Duodenal mucosa (tissue), 2 donors: ENCODE measurements around the gene ACAP3.

ENCODE experiments used
- H3K27ac ChIP-seq: one replicate; pipeline ENCODE4 v1.7.0; 2013; ENCODE audit warnings: low read depth, low read length
- H3K27me3 ChIP-seq, 2 donors: one replicate each; pipeline ENCODE4 v1.7.0; 2013; ENCODE audit warnings: low read length in 2 of 2, control low read depth in 1 of 2; ENCODE audit not compliant: insufficient read depth in 2 of 2, control insufficient read depth in 1 of 2
- H3K36me3 ChIP-seq, 2 donors: one replicate each; pipeline ENCODE4 v1.7.0; 2013; ENCODE audit warnings: low read length in 2 of 2, control low read depth in 1 of 2; ENCODE audit not compliant: insufficient read depth in 2 of 2, control insufficient read depth in 1 of 2
- H3K4me1 ChIP-seq, 2 donors: one replicate each; pipeline ENCODE4 v1.7.0; 2013; ENCODE audit warnings: low read length in 2 of 2, control low read depth in 1 of 2; ENCODE audit not compliant: insufficient read depth in 2 of 2, control insufficient read depth in 1 of 2
- H3K4me3 ChIP-seq, 2 donors: one replicate each; pipeline ENCODE4 v1.7.0; 2013; ENCODE audit warnings: low read length in 2 of 2, low read depth in 1 of 2
- H3K9ac ChIP-seq, 2 donors: one replicate each; pipeline ENCODE4 v1.7.0; 2013; ENCODE audit warnings: low read length in 2 of 2, low read depth in 1 of 2
- H3K9me3 ChIP-seq, 2 donors: one replicate each; pipeline ENCODE4 v1.7.0; 2013; ENCODE audit warnings: low read length in 2 of 2, control low read depth in 1 of 2; ENCODE audit not compliant: control insufficient read depth in 1 of 2

Gene ACAP3

GRCh38 chr1:1292851-1293250, 14.9 kb downstream of the ACAP3 start:
- Histone ChIP-seq H3K9ac (no peak overlapping the region), H3K36me3 (peaks cover 0 to 8% of the 10 kb centered on the region in 2 donors), H3K9me3 (no peaks in the 10 kb centered on the region), H3K4me1 (peaks cover 12% of the 10 kb centered on the region in 2 donors), H3K27ac (no peak overlapping the region), H3K27me3 (no peaks in the 10 kb centered on the region), H3K4me3 (no peak overlapping the region)

- Histone ChIP-seq H3K9ac (no peak overlapping the region), H3K36me3 (peaks cover 0 to 8% of the 10 kb centered on the region in 2 donors), H3K9me3 (no peaks in the 10 kb centered on the region), H3K4me3 (no peak overlapping the region), H3K27me3 (peaks cover 0 to 3% of the 10 kb centered on the region in 2 donors), H3K27ac (no peak overlapping the region), H3K4me1 (peaks cover 12% of the 10 kb centered on the region in 2 donors)
Measured at GRCh38 chr1:1292442-1292779, 15.3 kb downstream of the ACAP3 start.

GRCh38 chr1:1291548-1292441, 15.9 kb downstream of the ACAP3 start:
- no peaks in the 10 kb centered on the region for H3K9me3 ChIP-seq
- H3K27ac ChIP-seq, result no peak overlapping the region
- H3K4me3 ChIP-seq, result no peak overlapping the region
- H3K36me3 ChIP-seq, result peaks cover 0 to 7% of the 10 kb centered on the region in 2 donors
- H3K4me1 ChIP-seq, result peaks cover 12% of the 10 kb centered on the region in 2 donors
- H3K9ac ChIP-seq, result no peak overlapping the region
- H3K27me3 ChIP-seq, result peaks cover 0 to 9% of the 10 kb centered on the region in 2 donors

GRCh38 chr1:1291023-1291528, 16.7 kb downstream of the ACAP3 start:
- no peaks in the 10 kb centered on the region for H3K9me3 ChIP-seq
- H3K4me3 ChIP-seq, result no peak overlapping the region
- peaks cover 0 to 16% of the 10 kb centered on the region in 2 donors for H3K27me3 ChIP-seq
- no peak overlapping the region for H3K27ac ChIP-seq
- H3K9ac ChIP-seq, result no peak overlapping the region
- peaks cover 12% of the 10 kb centered on the region in 2 donors for H3K4me1 ChIP-seq
- peaks cover 0 to 6% of the 10 kb centered on the region in 2 donors for H3K36me3 ChIP-seq

GRCh38 chr1:1290238-1290731, 17.4 kb downstream of the ACAP3 start:
- Histone ChIP-seq H3K27ac (no peak overlapping the region), H3K4me1 (peaks cover 15 to 17% of the 10 kb centered on the region in 2 donors), H3K9ac (no peak overlapping the region), H3K27me3 (peaks cover 0 to 23% of the 10 kb centered on the region in 2 donors), H3K9me3 (no peaks in the 10 kb centered on the region), H3K4me3 (no peak overlapping the region), H3K36me3 (peaks cover 0 to 3% of the 10 kb centered on the region in 2 donors)

- Histone ChIP-seq H3K36me3 (no peaks in the 10 kb centered on the region), H3K4me1 (peaks cover 19% of the 10 kb centered on the region in 2 donors), H3K27me3 (peaks cover 0 to 26% of the 10 kb centered on the region in 2 donors), H3K9me3 (no peaks in the 10 kb centered on the region), H3K9ac (no peak overlapping the region), H3K4me3 (no peak overlapping the region), H3K27ac (no peak overlapping the region)
Measured at GRCh38 chr1:1287288-1288110, 20.2 kb downstream of the ACAP3 start.

GRCh38 chr1:1286313-1287261, 21.1 kb downstream of the ACAP3 start:
- Histone ChIP-seq H3K9ac (no peak overlapping the region), H3K4me1 (peaks cover 23 to 25% of the 10 kb centered on the region in 2 donors), H3K27ac (no peak overlapping the region), H3K36me3 (no peaks in the 10 kb centered on the region), H3K27me3 (peaks cover 0 to 26% of the 10 kb centered on the region in 2 donors), H3K4me3 (no peak overlapping the region), H3K9me3 (no peaks in the 10 kb centered on the region)

- Histone ChIP-seq H3K27me3 (peaks cover 0 to 26% of the 10 kb centered on the region in 2 donors), H3K27ac (no peak overlapping the region), H3K9me3 (no peaks in the 10 kb centered on the region), H3K36me3 (no peaks in the 10 kb centered on the region), H3K4me3 (no peak overlapping the region), H3K4me1 (peaks cover 22 to 26% of the 10 kb centered on the region in 2 donors), H3K9ac (no peak overlapping the region)
Measured at GRCh38 chr1:1285611-1286311, 22.0 kb downstream of the ACAP3 start.

- no peaks in the 10 kb centered on the region for H3K36me3 ChIP-seq
- H3K27me3 ChIP-seq, result peaks cover 0 to 26% of the 10 kb centered on the region in 2 donors
- no peak overlapping the region for H3K4me3 ChIP-seq
- H3K27ac ChIP-seq, result no peak overlapping the region
- H3K9me3 ChIP-seq, result no peaks in the 10 kb centered on the region
- H3K4me1 ChIP-seq, result peaks cover 21% of the 10 kb centered on the region in 2 donors
- H3K9ac ChIP-seq, result no peak overlapping the region
Measured at GRCh38 chr1:1285102-1285571, 22.6 kb downstream of the ACAP3 start.
